VCaP (cell line): ENCODE data around the gene POU6F1.
A peak's percentile ranks its signal among the peaks of the same experiment; 100 is the strongest.

Experiments used
- H3K27ac ChIP-seq: fragments of 450-650 bp; 2 replicates; pipeline ENCODE4 v1.5.1; 2017
- TF ChIP-seq, protein P1 (sequence below): fragments of 450-650 bp; conservative IDR thresholded peaks from 2 replicates; pipeline ENCODE4 v1.5.1; 2017; ENCODE audit warnings: mild to moderate bottlenecking, moderate library complexity

The POU6F1 gene

DNA sequence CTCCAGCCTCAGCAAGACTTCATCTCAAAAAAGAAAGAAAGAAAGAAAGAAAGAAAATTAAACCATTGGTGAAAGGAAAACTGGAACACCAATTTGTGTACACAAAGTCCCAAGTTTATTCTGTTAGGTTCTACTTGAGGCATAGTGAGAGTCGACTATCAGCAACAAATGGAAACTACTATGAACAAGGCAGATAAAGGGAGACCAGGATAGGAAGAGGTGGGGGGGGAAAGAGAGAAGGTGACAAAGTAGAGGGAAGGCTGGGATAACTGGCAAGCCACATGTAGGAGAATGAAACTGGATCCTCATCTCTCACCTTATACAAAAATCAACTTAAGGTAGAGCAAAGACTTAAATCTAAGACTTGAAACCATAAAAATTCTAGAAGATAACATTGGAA is 70.6 kb downstream of the POU6F1 start:
- H3K27ac ChIP-seq, result peak overlapping the region; percentile 83
- TF ChIP-seq, protein P1, sequence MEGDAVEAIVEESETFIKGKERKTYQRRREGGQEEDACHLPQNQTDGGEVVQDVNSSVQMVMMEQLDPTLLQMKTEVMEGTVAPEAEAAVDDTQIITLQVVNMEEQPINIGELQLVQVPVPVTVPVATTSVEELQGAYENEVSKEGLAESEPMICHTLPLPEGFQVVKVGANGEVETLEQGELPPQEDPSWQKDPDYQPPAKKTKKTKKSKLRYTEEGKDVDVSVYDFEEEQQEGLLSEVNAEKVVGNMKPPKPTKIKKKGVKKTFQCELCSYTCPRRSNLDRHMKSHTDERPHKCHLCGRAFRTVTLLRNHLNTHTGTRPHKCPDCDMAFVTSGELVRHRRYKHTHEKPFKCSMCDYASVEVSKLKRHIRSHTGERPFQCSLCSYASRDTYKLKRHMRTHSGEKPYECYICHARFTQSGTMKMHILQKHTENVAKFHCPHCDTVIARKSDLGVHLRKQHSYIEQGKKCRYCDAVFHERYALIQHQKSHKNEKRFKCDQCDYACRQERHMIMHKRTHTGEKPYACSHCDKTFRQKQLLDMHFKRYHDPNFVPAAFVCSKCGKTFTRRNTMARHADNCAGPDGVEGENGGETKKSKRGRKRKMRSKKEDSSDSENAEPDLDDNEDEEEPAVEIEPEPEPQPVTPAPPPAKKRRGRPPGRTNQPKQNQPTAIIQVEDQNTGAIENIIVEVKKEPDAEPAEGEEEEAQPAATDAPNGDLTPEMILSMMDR, result no peak

DNA sequence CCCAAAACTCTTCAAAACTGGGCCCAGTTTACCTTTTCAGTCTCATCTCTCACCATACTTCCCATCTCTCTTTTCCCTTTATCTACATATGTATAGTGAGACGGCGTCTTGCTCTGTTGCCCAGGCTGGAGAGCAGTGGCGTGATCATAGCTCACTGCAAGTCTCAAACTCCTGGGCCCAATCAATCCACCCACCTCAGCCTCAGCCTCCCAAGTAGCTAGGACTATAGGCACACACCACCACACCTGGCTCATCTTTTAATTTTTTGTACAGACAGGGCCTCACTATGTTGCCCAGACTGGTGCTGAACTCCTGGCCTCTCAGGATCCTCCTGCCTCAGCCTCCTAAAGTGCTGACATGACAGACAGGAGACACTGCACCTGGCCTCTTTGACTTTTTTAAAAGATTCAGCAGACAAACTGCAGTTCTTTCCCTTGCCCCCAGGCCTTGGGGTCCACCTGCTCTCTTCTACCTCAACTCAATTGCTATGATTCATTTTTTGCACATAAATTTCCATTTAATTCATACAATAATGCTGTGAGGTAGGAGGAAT is 78.5 kb downstream of the POU6F1 start:
- TF ChIP-seq, protein P1, result no peak
- H3K27ac ChIP-seq, result peak overlapping the region; percentile 32
